ENCODE results near the gene ABCC4. TPM values are rescaled to one million over a fixed set of nuclear protein-coding genes. Genes with fewer than 3 reads are reported as not detected.

The ABCC4 gene
- total and polyA plus RNA-seq, 4 donors: 0.74 to 22.5 (median 2.0) TPM

DNA sequence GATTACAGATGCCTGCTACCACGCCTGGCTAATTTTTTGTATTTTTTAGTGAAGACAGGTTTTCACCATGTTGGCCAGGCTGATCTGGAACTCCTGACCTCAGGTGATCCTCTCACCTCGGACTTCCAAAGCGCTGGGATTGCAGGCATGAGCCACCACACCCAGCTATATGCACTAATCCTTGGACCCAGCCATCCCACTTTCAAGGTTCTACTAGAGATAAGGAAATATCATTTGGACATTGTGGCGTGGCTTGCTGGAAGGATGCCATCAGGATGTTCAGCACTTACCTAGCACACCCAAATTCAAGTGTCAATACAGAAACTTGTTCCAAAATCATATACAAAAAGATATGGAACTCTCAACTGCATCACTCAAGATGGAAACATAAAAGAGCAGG lies 136.4 kb downstream of the ABCC4 start (continued):
- TF ChIP-seq, protein P1, sequence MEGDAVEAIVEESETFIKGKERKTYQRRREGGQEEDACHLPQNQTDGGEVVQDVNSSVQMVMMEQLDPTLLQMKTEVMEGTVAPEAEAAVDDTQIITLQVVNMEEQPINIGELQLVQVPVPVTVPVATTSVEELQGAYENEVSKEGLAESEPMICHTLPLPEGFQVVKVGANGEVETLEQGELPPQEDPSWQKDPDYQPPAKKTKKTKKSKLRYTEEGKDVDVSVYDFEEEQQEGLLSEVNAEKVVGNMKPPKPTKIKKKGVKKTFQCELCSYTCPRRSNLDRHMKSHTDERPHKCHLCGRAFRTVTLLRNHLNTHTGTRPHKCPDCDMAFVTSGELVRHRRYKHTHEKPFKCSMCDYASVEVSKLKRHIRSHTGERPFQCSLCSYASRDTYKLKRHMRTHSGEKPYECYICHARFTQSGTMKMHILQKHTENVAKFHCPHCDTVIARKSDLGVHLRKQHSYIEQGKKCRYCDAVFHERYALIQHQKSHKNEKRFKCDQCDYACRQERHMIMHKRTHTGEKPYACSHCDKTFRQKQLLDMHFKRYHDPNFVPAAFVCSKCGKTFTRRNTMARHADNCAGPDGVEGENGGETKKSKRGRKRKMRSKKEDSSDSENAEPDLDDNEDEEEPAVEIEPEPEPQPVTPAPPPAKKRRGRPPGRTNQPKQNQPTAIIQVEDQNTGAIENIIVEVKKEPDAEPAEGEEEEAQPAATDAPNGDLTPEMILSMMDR (IDR thresholded peaks at IDR 0.05; ENCODE audit: low read depth, low read length, missing input control): no peak
- no peak for TF ChIP-seq JUND (IDR thresholded peaks at IDR 0.05)

DNA sequence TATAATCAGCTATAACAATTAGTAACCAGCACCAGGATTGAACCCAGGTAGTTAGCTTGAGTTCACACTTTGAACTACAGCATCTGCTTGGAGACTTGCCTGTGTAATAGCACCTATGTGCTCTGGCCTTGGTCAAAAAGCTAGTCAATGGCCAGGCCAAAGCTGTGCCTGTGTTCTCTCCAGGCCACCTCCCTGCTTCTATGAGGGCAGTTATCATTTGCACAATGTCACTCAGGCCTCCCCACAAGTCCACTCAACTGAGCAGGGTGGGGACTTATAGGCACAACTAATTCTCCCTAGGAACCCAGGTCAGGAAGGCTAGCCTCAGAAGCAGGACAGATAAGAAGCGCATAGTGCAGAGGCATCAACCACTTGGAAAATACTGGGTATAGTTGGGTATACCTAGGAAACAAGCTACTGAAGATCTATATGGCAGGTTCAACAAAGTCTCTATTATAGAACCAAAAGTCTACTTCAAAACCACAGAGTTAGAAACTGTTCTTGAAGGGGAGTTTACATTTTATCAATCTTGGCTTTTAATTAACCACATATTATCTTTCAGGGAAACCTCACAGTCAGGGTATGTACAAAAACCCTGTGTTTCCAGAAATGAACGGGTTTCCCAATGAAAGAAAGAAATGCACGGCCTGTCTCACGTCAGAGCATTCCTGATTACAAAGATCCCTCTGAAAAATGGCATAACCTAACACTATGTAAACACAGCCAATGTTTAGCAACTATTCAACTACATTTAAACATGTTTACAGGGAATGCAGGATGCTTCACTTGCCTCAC lies 140.9 kb downstream of the ABCC4 start:
- Histone ChIP-seq H3K9ac (ENCODE audit: low read depth in 1 of 2, low read length in 2 of 2) (no peak overlapping the region), H3K27me3 (ENCODE audit: control insufficient read depth in 4 of 4, insufficient read depth in 4 of 4, low read length in 3 of 4) (no peaks in the 10 kb centered on the region), H3K4me1 (ENCODE audit: control insufficient read depth in 4 of 4, insufficient read depth in 4 of 4, low read length in 3 of 4) (peaks cover 0 to 6% (median 1%) of the 10 kb centered on the region in 4 donors), H3K4me3 (ENCODE audit: low read depth in 1 of 3, low read length in 3 of 3) (no peak overlapping the region), H3K9me3 (ENCODE audit: control insufficient read depth in 4 of 4, low read length in 3 of 4) (no peaks in the 10 kb centered on the region), H3K27ac (ENCODE audit: low read depth in 1 of 2, low read length in 2 of 2) (no peak overlapping the region), H3K36me3 (ENCODE audit: control insufficient read depth in 4 of 4, insufficient read depth in 3 of 4, low read depth in 1 of 4, low read length in 3 of 4) (no peaks in the 10 kb centered on the region)
- no peak for DNase-seq (ENCODE audit: low spot score)
- TF ChIP-seq, protein P1 (IDR thresholded peaks at IDR 0.05; ENCODE audit: low read depth, low read length, missing input control): no peak
- TF ChIP-seq, protein P2, sequence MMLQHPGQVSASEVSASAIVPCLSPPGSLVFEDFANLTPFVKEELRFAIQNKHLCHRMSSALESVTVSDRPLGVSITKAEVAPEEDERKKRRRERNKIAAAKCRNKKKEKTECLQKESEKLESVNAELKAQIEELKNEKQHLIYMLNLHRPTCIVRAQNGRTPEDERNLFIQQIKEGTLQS (IDR thresholded peaks at IDR 0.05): no peak
- TF ChIP-seq NR2F2 (IDR thresholded peaks at IDR 0.05) (no peak), TAF1 (conservative IDR thresholded peaks at IDR 0.05) (no peak), SP1 (IDR thresholded peaks at IDR 0.05) (no peak), FOXA2 (IDR thresholded peaks at IDR 0.05) (peak; percentile 29)
- WGBS: 66% methylated on average over 4 of the region's 4 CpGs

DNA sequence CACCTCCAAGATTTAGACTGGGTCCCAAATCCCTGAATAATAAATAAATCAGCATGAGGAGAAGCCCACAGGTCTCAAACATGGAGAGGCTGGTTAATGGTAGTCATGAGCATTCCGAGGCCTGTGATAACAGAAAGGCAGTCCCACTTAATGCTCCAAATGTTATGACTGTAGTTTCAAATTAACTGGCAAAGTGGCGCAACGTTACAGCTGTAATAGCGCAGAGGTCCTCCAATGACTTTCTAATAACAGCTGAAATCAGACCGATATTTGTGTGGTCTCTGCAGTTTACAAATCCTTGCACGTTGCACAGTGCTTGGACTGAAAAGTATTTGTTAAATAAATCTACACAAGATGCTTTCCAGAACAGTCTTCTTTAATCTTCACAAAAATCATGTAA lies 141.8 kb downstream of the ABCC4 start:
- no peaks in the 10 kb centered on the region for H3K27me3 ChIP-seq (ENCODE audit: control insufficient read depth in 4 of 4, insufficient read depth in 4 of 4, low read length in 3 of 4)
- H3K36me3 ChIP-seq (ENCODE audit: control insufficient read depth in 4 of 4, insufficient read depth in 3 of 4, low read depth in 1 of 4, low read length in 3 of 4): no peaks in the 10 kb centered on the region
- H3K4me3 ChIP-seq (ENCODE audit: low read depth in 1 of 3, low read length in 3 of 3): no peak overlapping the region
- 96% methylated on average over 6 of the region's 6 CpGs for WGBS
- no peak overlapping the region for H3K9ac ChIP-seq (ENCODE audit: low read depth in 1 of 2, low read length in 2 of 2)
- H3K9me3 ChIP-seq (ENCODE audit: control insufficient read depth in 4 of 4, low read length in 3 of 4): no peaks in the 10 kb centered on the region
- DNase-seq (ENCODE audit: low spot score): no peak
- no peak overlapping the region for H3K27ac ChIP-seq (ENCODE audit: low read depth in 1 of 2, low read length in 2 of 2)
- TF ChIP-seq FOXA2 (IDR thresholded peaks at IDR 0.05) (no peak), NR2F2 (IDR thresholded peaks at IDR 0.05) (no peak), TAF1 (conservative IDR thresholded peaks at IDR 0.05) (no peak), SP1 (IDR thresholded peaks at IDR 0.05) (no peak), RAD21 (IDR thresholded peaks at IDR 0.05) (no peak), HNF4A (conservative IDR thresholded peaks at IDR 0.05) (no peak), HNF4G (IDR thresholded peaks at IDR 0.05) (no peak), FOXA1 (IDR thresholded peaks at IDR 0.05) (no peak)
- peaks cover 0 to 6% (median 1%) of the 10 kb centered on the region in 4 donors for H3K4me1 ChIP-seq (ENCODE audit: control insufficient read depth in 4 of 4, insufficient read depth in 4 of 4, low read length in 3 of 4)
